GM04503 (cell line): ENCODE measurements around the gene PPAT.

Experiments used
- DNase-seq: peaks from one replicate; pipeline ENCODE4 v3.0.0-alpha.2; 2012; ENCODE audit warnings: low read depth

Gene PPAT

GRCh38 chr4:56433280-56433679, 2.1 kb downstream of the PPAT start:
- no peak for DNase-seq

GRCh38 chr4:56430203-56430602, 5.2 kb downstream of the PPAT start:
- no peak for DNase-seq

GRCh38 chr4:56427179-56427578, 8.2 kb downstream of the PPAT start:
- no peak for DNase-seq

GRCh38 chr4:56426273-56426672, 9.1 kb downstream of the PPAT start:
- DNase-seq: no peak

- DNase-seq: no peak
Measured at GRCh38 chr4:56425518-56425917, 9.9 kb downstream of the PPAT start.

- no peak for DNase-seq
Measured at GRCh38 chr4:56424697-56425514, 10.5 kb downstream of the PPAT start.

GRCh38 chr4:56424176-56424575, 11.2 kb downstream of the PPAT start:
- no peak for DNase-seq

GRCh38 chr4:56417396-56417795, 18.0 kb downstream of the PPAT start:
- DNase-seq: no peak

GRCh38 chr4:56416349-56416748, 19.1 kb downstream of the PPAT start:
- no peak for DNase-seq

- DNase-seq: no peak
Measured at GRCh38 chr4:56414135-56414670, 21.2 kb downstream of the PPAT start.

GRCh38 chr4:56410247-56411062, 25.0 kb downstream of the PPAT start:
- DNase-seq: peak; percentile 97

- no peak for DNase-seq
Measured at GRCh38 chr4:56409511-56410090, 25.8 kb downstream of the PPAT start.

GRCh38 chr4:56408978-56409377, 26.4 kb downstream of the PPAT start:
- DNase-seq: no peak

- no peak for DNase-seq
Measured at GRCh38 chr4:56406151-56406550, 29.3 kb downstream of the PPAT start.

- DNase-seq: no peak
Measured at GRCh38 chr4:56405016-56405415, 30.4 kb downstream of the PPAT start.

GRCh38 chr4:56400560-56400959, 34.9 kb downstream of the PPAT start:
- DNase-seq: no peak

GRCh38 chr4:56391270-56391669, 44.1 kb downstream of the PPAT start:
- DNase-seq: no peak

- no peak for DNase-seq
Measured at GRCh38 chr4:56389558-56389957, 45.9 kb downstream of the PPAT start.

- no peak for DNase-seq
Measured at GRCh38 chr4:56388306-56388705, 47.1 kb downstream of the PPAT start.

GRCh38 chr4:56387023-56388001, 48.1 kb downstream of the PPAT start, which contains the start of gene AASDH:
AASDH (minus strand) TSS chr4:56387491; CDS start chr4:56384299, 3,192 bp downstream.
- peak; percentile 74 for DNase-seq

- no peak for DNase-seq
Measured at GRCh38 chr4:56386091-56386490, 49.3 kb downstream of the PPAT start.
